Lower leg skin (tissue), 3 donors: ENCODE results near the gene EVA1B.

Experiments used
- POLR2A ChIP-seq, 2 donors: fragments of 450-650 bp; IDR thresholded peaks; one replicate each; pipeline ENCODE4 v1.6.1; 2016 to 2017; ENCODE audit warnings: antibody characterized with exemption in 2 of 2, mild to moderate bottlenecking in 1 of 2, moderate library complexity in 1 of 2
- TF ChIP-seq, protein P1 (sequence below), 3 donors: fragments of 450-650 bp; IDR thresholded peaks; one replicate each; pipeline ENCODE4 v1.5.1; 2016; ENCODE audit warnings: antibody characterized with exemption in 3 of 3, mild to moderate bottlenecking in 3 of 3, moderate library complexity in 2 of 3

GRCh38 chr1:36324353-36324703 lies 883 bp upstream of the EVA1B start:
- TF ChIP-seq, protein P1, sequence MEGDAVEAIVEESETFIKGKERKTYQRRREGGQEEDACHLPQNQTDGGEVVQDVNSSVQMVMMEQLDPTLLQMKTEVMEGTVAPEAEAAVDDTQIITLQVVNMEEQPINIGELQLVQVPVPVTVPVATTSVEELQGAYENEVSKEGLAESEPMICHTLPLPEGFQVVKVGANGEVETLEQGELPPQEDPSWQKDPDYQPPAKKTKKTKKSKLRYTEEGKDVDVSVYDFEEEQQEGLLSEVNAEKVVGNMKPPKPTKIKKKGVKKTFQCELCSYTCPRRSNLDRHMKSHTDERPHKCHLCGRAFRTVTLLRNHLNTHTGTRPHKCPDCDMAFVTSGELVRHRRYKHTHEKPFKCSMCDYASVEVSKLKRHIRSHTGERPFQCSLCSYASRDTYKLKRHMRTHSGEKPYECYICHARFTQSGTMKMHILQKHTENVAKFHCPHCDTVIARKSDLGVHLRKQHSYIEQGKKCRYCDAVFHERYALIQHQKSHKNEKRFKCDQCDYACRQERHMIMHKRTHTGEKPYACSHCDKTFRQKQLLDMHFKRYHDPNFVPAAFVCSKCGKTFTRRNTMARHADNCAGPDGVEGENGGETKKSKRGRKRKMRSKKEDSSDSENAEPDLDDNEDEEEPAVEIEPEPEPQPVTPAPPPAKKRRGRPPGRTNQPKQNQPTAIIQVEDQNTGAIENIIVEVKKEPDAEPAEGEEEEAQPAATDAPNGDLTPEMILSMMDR (IDR thresholded peaks at IDR 0.05) = no peak
- TF ChIP-seq POLR2A (IDR thresholded peaks at IDR 0.05) = no peak
